Measurements from ENCODE around the gene AUTS2.

The AUTS2 gene

GRCh38 chr7:70056363-70056762 lies 458.1 kb downstream of the AUTS2 start:
- no peak for TF ChIP-seq CTCF (IDR thresholded peaks at IDR 0.05; ENCODE audit: insufficient read depth, low read length, missing control alignments)
- H3K4me3 ChIP-seq (ENCODE audit: low read depth, low read length) = no peak overlapping the region
- DNase-seq (ENCODE audit: low read depth, low spot score) = no peak
- ChIA-PET CTCF (interaction anchor here (1.4 kb wide), 1 partner anchor 15 kb away, joined by 5 read pairs; no protein-coding TSS in a partner anchor), POLR2A (no interaction called here)

GRCh38 chr7:70060298-70061068 lies 462.2 kb downstream of the AUTS2 start:
- CTCF ChIA-PET = interaction anchor here (0.6 to 1.9 kb wide), 7 partner anchors 8 to 638 kb away, joined by 3 to 6 read pairs (median 3); no protein-coding TSS in a partner anchor
- no peak for DNase-seq (ENCODE audit: low read depth, low spot score)
- H3K4me3 ChIP-seq (ENCODE audit: low read depth, low read length) = no peak overlapping the region
- POLR2A ChIA-PET = no interaction called here
- no peak for TF ChIP-seq CTCF (IDR thresholded peaks at IDR 0.05; ENCODE audit: insufficient read depth, low read length, missing control alignments)

DNA sequence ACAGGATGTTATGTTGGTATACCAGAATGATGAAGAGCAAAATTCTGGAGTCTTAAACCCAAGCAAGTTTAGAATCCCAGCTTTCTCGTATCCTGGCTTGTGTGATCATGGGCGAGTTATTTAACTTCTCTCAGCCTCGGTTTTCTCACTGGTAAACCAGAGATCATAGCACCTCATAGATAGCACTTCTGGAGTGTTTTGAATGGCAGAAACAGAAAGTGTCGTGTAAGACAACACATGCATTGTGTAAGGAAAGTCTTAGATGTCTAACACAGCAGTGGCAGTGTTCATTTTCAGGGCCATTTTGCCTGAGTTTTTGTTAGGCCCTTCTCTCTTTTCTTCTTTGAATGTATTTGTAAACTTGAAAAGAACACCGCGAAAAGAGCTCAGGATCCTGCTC lies 465.1 kb downstream of the AUTS2 start:
- no peak for TF ChIP-seq CTCF (IDR thresholded peaks at IDR 0.05; ENCODE audit: insufficient read depth, low read length, missing control alignments)
- ChIA-PET CTCF (interaction anchor here (1.2 kb wide), 1 partner anchor 21 kb away, joined by 4 read pairs; no protein-coding TSS in a partner anchor), POLR2A (no interaction called here)
- H3K4me3 ChIP-seq (ENCODE audit: low read depth, low read length) = no peak overlapping the region
- no peak for DNase-seq (ENCODE audit: low read depth, low spot score)

DNA sequence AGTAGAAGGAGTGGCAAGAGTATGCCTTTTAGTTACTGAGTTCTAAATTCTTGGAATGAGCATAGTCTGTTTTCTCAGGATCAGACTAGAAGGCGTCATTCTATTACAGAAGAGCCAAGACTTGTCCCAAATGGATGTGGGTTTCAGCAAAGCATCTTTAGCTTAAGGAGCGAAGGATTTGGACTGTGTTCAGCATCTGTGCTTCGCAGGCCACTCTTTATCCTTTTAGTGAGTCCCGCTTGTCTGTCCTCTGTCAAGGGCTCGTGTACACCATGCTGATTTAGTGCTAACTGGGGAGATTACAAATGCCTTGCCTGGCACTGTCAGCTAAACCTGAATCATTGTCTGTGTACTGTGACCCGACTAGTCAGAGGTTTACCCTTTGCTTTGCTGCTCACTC lies 465.7 kb downstream of the AUTS2 start:
- TF ChIP-seq CTCF (IDR thresholded peaks at IDR 0.05; ENCODE audit: insufficient read depth, low read length, missing control alignments) = no peak
- H3K4me3 ChIP-seq (ENCODE audit: low read depth, low read length) = no peak overlapping the region
- CTCF ChIA-PET = interaction anchor here (1.2 kb wide), 1 partner anchor 22 kb away, joined by 4 read pairs; no protein-coding TSS in a partner anchor
- POLR2A ChIA-PET = interaction anchor here (0.6 kb wide), 1 partner anchor 43 kb away, joined by 4 read pairs; no protein-coding TSS in a partner anchor
- DNase-seq (ENCODE audit: low read depth, low spot score) = no peak

DNA sequence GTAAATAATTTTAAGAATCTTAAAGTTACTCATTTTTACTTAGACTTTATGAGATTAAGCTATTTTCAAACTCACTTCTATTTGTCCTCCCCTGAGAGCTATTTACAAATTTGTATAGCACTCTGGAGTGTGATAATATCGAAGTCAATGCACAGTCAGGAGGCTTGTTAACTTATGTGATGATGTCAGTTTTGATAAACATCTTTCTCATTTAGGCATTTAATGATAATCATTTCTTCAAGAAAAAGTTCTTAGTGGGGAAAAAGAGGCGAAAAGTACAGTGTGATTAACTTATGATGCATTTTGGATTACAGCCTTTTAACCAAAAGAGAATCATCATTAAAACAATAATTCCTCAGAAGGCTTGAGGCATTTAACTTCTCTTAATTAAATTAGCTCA lies 468.6 kb downstream of the AUTS2 start:
- DNase-seq (ENCODE audit: low read depth, low spot score) = no peak
- no peak overlapping the region for H3K4me3 ChIP-seq (ENCODE audit: low read depth, low read length)
- TF ChIP-seq CTCF (IDR thresholded peaks at IDR 0.05; ENCODE audit: insufficient read depth, low read length, missing control alignments) = no peak
- ChIA-PET POLR2A (no interaction called here), CTCF (interaction anchor here (0.9 to 2.6 kb wide), 2 partner anchors 25 to 631 kb away, joined by 4 to 7 read pairs; no protein-coding TSS in a partner anchor)

- no peak for DNase-seq (ENCODE audit: low read depth, low spot score)
- no peak overlapping the region for H3K4me3 ChIP-seq (ENCODE audit: low read depth, low read length)
- ChIA-PET POLR2A (no interaction called here), CTCF (interaction anchor here (1.3 to 2.6 kb wide), 3 partner anchors 9 to 26 kb away, joined by 3 to 7 read pairs (median 5); no protein-coding TSS in a partner anchor)
- TF ChIP-seq CTCF (IDR thresholded peaks at IDR 0.05; ENCODE audit: insufficient read depth, low read length, missing control alignments) = no peak
Measured at GRCh38 chr7:70068531-70068930, 470.3 kb downstream of the AUTS2 start.
